Neuron (in vitro differentiated cells): ENCODE data around the gene ZCCHC4.
"Not testable (repeated sequence)": the region's sequence is repeated elsewhere in the genome, so short reads cannot be mapped to it uniquely, and the experiment has no call there.

Experiments
- H2AFZ ChIP-seq: one replicate; pipeline ENCODE4 v1.6.1; 2013; ENCODE audit warnings: low read depth, mild to moderate bottlenecking, inconsistent platforms, low read length, moderate library complexity
- H3K27me3 ChIP-seq: one replicate; pipeline ENCODE4 v1.6.1; 2013; ENCODE audit warnings: low read length; ENCODE audit not compliant: insufficient read depth
- H3K36me3 ChIP-seq: one replicate; pipeline ENCODE4 v1.6.1; 2013; ENCODE audit warnings: low read length; ENCODE audit not compliant: insufficient read depth
- H3K4me1 ChIP-seq: one replicate; pipeline ENCODE4 v1.6.1; 2013; ENCODE audit warnings: low read length; ENCODE audit not compliant: insufficient read depth
- H3K4me3 ChIP-seq: 2 replicates; pipeline ENCODE4 v1.5.1; 2013; ENCODE audit warnings: mild to moderate bottlenecking, low read length, moderate library complexity
- H3K9me3 ChIP-seq: one replicate; pipeline ENCODE4 v1.6.1; 2013; ENCODE audit warnings: low read length

Gene ZCCHC4

DNA sequence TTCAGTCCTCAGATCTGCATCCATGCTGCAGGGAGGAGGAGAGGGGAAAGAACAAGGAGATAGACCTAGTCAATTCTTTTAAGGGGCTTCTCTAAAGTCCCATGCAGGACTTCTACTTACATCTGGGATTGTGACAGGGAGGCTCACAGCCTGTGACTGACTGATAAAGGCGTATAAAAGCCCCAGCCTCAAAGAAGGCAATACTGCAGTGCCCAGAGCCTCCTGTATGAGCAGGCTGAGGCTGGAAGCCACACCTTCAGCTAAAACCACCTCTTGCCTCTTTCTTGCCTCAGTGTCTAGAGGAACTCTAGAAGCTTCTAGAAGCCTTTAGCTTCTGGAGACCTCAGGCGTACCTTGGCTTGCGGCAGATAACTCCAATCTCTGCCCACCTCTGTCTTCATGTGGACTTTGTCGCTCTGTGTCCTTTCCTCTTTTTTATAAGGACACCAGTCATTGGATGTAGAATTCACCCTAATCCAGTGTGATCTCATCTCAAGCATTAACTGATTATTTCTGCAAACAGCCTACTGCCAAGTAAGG lies 6.0 kb upstream of the ZCCHC4 start:
- no peaks in the 10 kb centered on the region for H3K4me1 ChIP-seq
- no peak overlapping the region for H3K4me3 ChIP-seq
- no peak overlapping the region for H2AFZ ChIP-seq
- H3K36me3 ChIP-seq, result no peaks in the 10 kb centered on the region
- no peaks in the 10 kb centered on the region for H3K9me3 ChIP-seq
- H3K27me3 ChIP-seq, result no peaks in the 10 kb centered on the region

GRCh38 chr4:25307596-25307995 lies 5.0 kb upstream of the ZCCHC4 start:
- H3K9me3 ChIP-seq, result no peaks in the 10 kb centered on the region
- H3K4me1 ChIP-seq, result no peaks in the 10 kb centered on the region
- no peaks in the 10 kb centered on the region for H3K27me3 ChIP-seq
- H3K36me3 ChIP-seq, result no peaks in the 10 kb centered on the region
- no peak overlapping the region for H2AFZ ChIP-seq
- H3K4me3 ChIP-seq, result no peak overlapping the region

GRCh38 chr4:25308306-25308705 lies 4.3 kb upstream of the ZCCHC4 start:
- Histone ChIP-seq H3K36me3 (no peaks in the 10 kb centered on the region), H3K4me1 (peaks cover 4% of the 10 kb centered on the region), H2AFZ (no peak overlapping the region), H3K27me3 (no peaks in the 10 kb centered on the region), H3K4me3 (no peak overlapping the region), H3K9me3 (no peaks in the 10 kb centered on the region)

GRCh38 chr4:25308761-25309160 lies 3.8 kb upstream of the ZCCHC4 start:
- Histone ChIP-seq H3K36me3 (no peaks in the 10 kb centered on the region), H3K27me3 (no peaks in the 10 kb centered on the region), H3K4me3 (no peak overlapping the region), H3K9me3 (no peaks in the 10 kb centered on the region), H2AFZ (no peak overlapping the region), H3K4me1 (peaks cover 9% of the 10 kb centered on the region)

GRCh38 chr4:25310066-25310802 lies 2.3 kb upstream of the ZCCHC4 start:
- Histone ChIP-seq H3K9me3 (no peaks in the 10 kb centered on the region), H3K27me3 (no peaks in the 10 kb centered on the region), H3K4me1 (peaks cover 10% of the 10 kb centered on the region), H3K4me3 (no peak overlapping the region), H2AFZ (no peak overlapping the region), H3K36me3 (no peaks in the 10 kb centered on the region)

GRCh38 chr4:25310803-25311166 lies 1.8 kb upstream of the ZCCHC4 start:
- Histone ChIP-seq H2AFZ (no peak overlapping the region), H3K4me1 (peaks cover 10% of the 10 kb centered on the region), H3K27me3 (no peaks in the 10 kb centered on the region), H3K36me3 (peaks cover 4% of the 10 kb centered on the region), H3K4me3 (no peak overlapping the region), H3K9me3 (no peaks in the 10 kb centered on the region)

- no peaks in the 10 kb centered on the region for H3K27me3 ChIP-seq
Measured at GRCh38 chr4:25313201-25313895, 774 bp downstream of the ZCCHC4 start.

GRCh38 chr4:25320336-25320735 lies 7.8 kb downstream of the ZCCHC4 start:
- Histone ChIP-seq H3K27me3 (no peaks in the 10 kb centered on the region), H3K4me3 (no peak overlapping the region), H2AFZ (no peak overlapping the region), H3K4me1 (no peaks in the 10 kb centered on the region), H3K9me3 (no peaks in the 10 kb centered on the region), H3K36me3 (peaks cover 13% of the 10 kb centered on the region)

More at GRCh38 chr4:25313201-25313895, 774 bp downstream of the ZCCHC4 start:
- H3K4me1 ChIP-seq, result peaks cover 10% of the 10 kb centered on the region
- no peaks in the 10 kb centered on the region for H3K9me3 ChIP-seq
- H2AFZ ChIP-seq, result peak overlapping the region; percentile 91
- H3K36me3 ChIP-seq, result peaks cover 13% of the 10 kb centered on the region
- H3K4me3 ChIP-seq, result peak overlapping the region; percentile 93

- no peaks in the 10 kb centered on the region for H3K27me3 ChIP-seq
- H3K9me3 ChIP-seq, result no peaks in the 10 kb centered on the region
- peaks cover 9% of the 10 kb centered on the region for H3K36me3 ChIP-seq
- H2AFZ ChIP-seq, result no peak overlapping the region
- no peaks in the 10 kb centered on the region for H3K4me1 ChIP-seq
- H3K4me3 ChIP-seq, result no peak overlapping the region
Measured at GRCh38 chr4:25320773-25321172, 8.2 kb downstream of the ZCCHC4 start.

DNA sequence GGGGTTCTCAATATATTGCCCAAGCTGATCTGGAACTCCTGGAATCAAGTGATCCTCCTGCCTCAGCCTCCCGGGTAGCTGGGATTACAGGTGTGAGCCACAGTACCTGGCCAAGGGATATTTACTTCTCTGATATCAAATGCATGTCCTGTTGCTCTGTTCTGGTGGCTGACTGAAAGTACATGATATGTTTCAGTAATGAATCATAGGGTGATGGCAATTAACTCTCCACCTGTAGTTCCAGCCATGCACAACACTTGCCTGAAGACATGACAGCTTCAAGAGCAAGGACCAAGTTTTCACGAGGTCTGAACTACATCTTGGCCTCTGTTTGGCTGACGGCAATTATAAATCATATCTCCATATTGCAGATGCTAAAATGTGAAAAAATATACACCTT lies 9.1 kb downstream of the ZCCHC4 start:
- peaks cover 3% of the 10 kb centered on the region for H3K36me3 ChIP-seq
- no peak overlapping the region for H3K4me3 ChIP-seq
- no peaks in the 10 kb centered on the region for H3K9me3 ChIP-seq
- H3K4me1 ChIP-seq, result no peaks in the 10 kb centered on the region
- no peaks in the 10 kb centered on the region for H3K27me3 ChIP-seq
- H2AFZ ChIP-seq, result no peak overlapping the region

DNA sequence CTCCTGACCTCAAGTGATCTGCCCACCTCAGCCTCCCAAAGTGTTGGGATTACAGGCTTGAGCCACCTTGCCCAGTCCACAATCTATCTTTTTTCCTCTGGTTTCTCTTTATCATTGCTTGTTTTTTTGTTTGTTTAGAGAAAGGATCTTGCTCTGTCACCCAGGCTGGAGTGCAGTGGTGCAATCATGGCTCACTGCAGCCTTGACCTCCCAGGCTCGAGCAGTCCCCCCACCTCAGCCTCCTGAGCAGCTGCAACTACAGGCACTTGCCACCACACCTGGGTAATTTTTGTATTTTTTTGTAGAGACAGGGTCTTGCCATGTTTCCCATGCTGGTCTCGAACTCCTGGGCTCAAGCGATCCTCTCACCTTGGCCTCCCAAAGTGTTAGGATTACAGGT lies 15.9 kb downstream of the ZCCHC4 start:
- not testable (repeated sequence) for H3K4me3 ChIP-seq, H3K4me1 ChIP-seq, H2AFZ ChIP-seq, H3K27me3 ChIP-seq, H3K9me3 ChIP-seq, H3K36me3 ChIP-seq

DNA sequence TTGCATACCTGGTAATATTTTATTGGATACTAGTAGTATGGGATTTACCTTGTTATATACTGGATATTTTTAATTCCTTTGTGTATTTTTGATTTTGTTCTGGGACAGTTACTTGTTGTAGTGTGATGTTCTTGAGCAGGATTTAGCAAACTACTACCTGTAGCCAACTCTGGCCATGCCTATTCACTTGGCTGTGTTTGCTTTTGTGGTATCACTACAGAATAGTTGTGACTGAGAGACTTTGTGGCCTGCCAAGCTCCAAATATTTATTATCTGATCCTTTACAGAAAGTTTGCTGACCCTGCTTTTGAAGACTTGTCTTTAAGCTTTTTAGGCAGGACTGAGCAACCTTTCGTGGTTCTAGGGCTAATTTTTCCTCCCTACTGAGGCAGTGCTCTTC lies 17.8 kb downstream of the ZCCHC4 start:
- no peak overlapping the region for H2AFZ ChIP-seq
- no peaks in the 10 kb centered on the region for H3K4me1 ChIP-seq
- peaks cover 5% of the 10 kb centered on the region for H3K36me3 ChIP-seq
- H3K27me3 ChIP-seq, result no peaks in the 10 kb centered on the region
- H3K9me3 ChIP-seq, result no peaks in the 10 kb centered on the region
- H3K4me3 ChIP-seq, result no peak overlapping the region

DNA sequence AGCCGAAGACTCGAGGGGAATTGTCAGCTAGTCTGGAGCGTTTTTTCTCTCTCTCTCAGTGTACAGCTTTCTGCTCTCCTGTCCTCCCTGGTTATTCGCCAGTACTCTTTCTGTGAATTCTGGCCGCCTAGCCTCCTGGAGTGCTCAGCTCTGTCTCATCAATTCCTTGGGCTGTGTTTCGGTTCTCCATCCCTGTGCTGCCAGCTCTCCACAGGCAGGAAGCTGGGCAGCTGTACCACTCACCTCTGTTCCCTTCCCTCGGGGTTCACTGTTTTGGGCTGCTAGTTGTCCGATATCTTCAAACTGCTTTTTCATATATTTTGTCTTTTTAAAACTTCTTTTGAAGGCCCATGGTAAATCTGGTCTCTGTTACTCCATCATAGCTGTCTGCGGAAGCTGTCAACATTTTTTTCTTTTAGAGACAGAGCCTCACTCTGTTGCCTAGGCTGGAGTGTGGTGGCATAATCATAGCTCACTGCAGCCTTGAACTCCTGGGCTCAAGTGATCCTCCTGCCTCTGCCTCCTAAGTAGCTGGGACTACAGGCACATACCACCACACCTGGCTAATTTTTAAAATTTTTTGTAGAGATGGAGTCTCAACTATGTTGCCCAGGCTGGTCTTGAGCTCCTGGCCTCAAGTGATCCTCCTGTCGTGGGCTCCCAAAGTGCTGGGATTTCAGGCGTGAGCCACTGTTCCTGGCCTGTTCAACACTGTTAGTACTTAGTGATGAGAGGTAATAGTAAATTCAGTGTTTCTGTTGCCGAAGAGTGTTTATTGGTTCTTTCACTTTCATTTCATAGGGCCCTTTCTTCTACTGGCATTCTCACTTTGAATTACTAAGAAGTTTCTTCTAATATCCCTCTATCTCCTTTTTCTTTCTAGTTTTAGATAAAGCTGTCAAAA lies 18.6 kb downstream of the ZCCHC4 start:
- Histone ChIP-seq H3K27me3 (no peaks in the 10 kb centered on the region), H2AFZ (no peak overlapping the region), H3K36me3 (peaks cover 5% of the 10 kb centered on the region), H3K4me3 (no peak overlapping the region), H3K9me3 (no peaks in the 10 kb centered on the region), H3K4me1 (no peaks in the 10 kb centered on the region)
